Loucy (cell line): ENCODE measurements around the gene RELL1.

Experiments
- EZH2phosphoT487 ChIP-seq: fragments of 200-600 bp; IDR thresholded peaks from 2 replicates; pipeline ENCODE4 v1.6.1; 2018; ENCODE audit warnings: antibody characterized with exemption, mild to moderate bottlenecking, moderate library complexity, borderline replicate concordance
- TF ChIP-seq, protein P1 (sequence below): fragments of 200-600 bp; sonication (generic); conservative IDR thresholded peaks from 2 replicates; pipeline ENCODE4 v1.5.1; 2014; ENCODE audit warnings: mild to moderate bottlenecking, antibody characterized with exemption, low read length

DNA sequence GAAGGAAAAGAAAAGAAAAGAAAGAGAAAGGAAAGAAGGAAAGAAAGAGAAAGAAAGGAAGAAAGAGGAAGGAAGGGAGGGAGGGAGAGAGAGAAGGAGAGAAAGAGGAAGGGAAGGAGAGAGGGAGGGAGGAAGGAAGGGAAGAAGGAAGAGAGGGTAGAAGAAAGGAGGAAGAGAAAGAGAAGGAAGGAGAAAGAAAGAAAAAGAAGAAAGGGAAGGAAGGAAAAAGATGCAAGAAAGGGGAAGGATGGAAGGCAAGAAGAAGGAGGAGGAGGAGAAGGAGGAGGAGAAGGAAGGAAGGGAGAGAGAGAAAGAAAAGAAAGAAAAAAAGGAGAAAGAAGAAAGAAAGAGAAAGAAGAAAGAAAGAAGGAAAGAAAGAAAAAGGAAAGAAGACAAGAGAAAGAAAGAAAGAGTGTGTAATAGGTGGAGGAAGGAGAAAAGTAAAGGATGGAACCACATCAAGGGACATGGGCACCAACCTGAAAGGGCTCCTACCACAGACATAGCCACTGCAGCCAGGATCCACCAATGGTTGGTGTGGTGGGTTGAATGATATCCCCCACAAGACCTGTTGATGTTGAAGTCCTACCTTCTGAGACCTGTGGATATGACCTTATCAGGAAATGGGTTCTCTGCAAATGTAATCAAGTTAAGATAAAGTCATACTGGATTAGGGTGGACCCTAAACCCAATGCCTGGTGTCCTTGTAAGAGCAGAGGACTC lies 80.2 kb downstream of the RELL1 start:
- TF ChIP-seq, protein P1, sequence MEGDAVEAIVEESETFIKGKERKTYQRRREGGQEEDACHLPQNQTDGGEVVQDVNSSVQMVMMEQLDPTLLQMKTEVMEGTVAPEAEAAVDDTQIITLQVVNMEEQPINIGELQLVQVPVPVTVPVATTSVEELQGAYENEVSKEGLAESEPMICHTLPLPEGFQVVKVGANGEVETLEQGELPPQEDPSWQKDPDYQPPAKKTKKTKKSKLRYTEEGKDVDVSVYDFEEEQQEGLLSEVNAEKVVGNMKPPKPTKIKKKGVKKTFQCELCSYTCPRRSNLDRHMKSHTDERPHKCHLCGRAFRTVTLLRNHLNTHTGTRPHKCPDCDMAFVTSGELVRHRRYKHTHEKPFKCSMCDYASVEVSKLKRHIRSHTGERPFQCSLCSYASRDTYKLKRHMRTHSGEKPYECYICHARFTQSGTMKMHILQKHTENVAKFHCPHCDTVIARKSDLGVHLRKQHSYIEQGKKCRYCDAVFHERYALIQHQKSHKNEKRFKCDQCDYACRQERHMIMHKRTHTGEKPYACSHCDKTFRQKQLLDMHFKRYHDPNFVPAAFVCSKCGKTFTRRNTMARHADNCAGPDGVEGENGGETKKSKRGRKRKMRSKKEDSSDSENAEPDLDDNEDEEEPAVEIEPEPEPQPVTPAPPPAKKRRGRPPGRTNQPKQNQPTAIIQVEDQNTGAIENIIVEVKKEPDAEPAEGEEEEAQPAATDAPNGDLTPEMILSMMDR: no peak
- TF ChIP-seq EZH2phosphoT487: no peak
